GM19463 (cell line): ENCODE measurements around the gene TTLL9.

Experiments used
- ATAC-seq: cut with Tn5 transposase; IDR thresholded peaks from one replicate; pipeline ENCODE4 v1.9.1; 2021; ENCODE audit warnings: mild to moderate bottlenecking, moderate library complexity; ENCODE audit not compliant: unreplicated experiment

Gene TTLL9

GRCh38 chr20:31972471-31973021, 102.1 kb downstream of the TTLL9 start:
- no peak for ATAC-seq

DNA sequence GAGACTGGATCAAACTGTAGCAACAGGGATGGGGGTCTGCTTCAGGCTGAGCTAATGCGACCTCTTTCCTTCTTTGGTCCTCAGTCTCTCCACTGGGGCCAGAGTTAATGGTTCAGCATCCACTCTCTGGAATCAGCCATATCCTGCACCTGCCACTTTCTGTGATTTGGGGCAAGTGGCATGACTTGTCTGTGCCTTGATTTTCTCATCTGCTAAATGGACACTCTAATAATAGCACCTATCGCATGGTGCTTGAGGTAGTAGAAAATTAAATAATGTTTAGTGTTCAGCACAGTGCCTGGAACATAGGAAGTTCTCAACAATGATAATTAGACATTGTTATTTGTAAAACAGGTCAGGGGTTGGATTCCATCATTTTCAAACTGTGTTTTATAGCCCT, 103.9 kb downstream of the TTLL9 start:
- no peak for ATAC-seq

DNA sequence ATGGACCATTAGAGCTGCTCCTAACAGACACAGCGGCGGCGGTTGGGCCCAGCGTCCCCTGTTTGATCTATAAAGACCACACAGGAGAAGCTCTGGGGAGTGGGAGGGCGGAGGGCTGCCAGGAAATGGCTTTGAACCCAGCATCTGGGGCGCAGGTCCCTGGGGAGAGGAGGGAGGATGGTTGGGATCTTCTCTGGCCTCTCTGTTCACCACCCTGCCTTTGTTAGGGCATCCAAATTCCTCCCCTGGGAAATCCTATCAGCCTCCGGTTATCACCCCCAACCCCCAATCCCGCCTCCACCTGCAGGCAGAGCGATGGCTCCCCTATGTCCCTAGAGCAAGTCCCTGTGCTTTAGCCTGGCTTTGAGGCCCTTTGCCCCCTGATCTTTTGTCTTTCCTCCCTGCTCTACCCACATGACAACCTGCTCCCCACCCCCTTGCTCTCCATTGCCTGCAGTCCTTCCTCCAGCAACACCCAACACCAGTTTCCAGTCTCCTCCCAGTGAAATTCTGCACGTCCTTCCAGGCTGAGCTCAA, 104.6 kb downstream of the TTLL9 start:
- no peak for ATAC-seq

DNA sequence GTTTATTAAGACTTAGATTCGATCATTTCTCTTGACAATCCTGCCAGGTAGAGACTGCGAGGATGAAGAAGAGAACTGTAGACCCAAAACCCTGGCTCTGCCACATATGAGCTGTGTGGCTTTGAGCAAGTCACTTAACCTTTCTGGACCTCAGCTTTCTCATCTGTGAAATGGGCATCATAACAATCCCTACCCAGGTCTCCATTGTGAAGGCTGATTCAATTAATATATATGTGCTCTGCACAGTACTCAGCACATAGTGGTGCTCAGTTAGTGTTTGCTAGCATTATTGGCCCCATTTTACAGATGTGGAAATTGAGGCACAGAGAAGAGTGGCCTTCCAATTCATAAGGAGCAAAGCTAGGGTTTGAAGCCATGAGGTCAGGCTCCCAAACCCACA, 105.4 kb downstream of the TTLL9 start:
- no peak for ATAC-seq

DNA sequence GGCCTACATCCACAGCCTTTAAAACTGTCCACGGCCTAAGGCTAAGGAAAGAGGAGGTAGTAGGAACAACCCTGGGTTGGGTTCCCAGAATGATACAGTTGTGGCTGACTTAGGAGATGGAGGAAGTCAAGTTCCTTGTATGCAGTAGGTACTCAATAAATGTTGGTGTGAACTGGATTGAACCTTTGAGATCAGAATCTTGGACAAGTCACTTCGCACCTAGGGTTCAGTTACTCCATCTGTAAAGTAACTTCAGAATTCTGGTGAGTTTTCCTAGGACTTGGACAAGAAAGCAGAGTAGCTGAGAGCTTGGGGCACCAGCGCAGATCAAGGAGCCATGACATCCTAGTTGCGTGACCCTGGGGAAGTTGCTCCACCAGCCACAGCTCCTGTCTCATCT, 106.6 kb downstream of the TTLL9 start:
- ATAC-seq = no peak

GRCh38 chr20:31979713-31980426, 109.4 kb downstream of the TTLL9 start:
- ATAC-seq = no peak

DNA sequence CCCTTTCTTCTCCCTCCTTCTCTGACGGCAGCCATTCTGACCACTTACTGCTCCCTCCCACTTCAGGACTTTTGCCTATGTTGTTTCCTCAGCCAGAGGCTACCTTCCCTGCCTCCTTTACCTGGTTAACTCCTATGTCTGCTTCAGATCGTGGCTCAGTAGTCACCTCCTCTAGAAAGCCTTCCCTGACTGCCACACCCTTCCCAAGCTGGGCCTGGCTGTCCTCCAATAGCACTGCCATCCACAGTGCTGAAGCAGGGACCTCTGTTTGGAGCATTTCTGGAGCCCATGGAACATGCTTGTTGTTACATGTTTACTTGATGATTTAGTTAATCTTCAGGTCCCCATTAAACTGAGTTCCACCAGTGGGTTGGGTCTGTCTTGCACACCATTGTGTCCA, 111.3 kb downstream of the TTLL9 start:
- ATAC-seq = no peak

GRCh38 chr20:31984981-31985471, 114.6 kb downstream of the TTLL9 start:
- no peak for ATAC-seq

GRCh38 chr20:31987744-31988143, 117.3 kb downstream of the TTLL9 start:
- no peak for ATAC-seq

- no peak for ATAC-seq
Observed at GRCh38 chr20:31988430-31989015, 118.1 kb downstream of the TTLL9 start.

- no peak for ATAC-seq
Observed at GRCh38 chr20:31989030-31989645, 118.7 kb downstream of the TTLL9 start.

- no peak for ATAC-seq
Observed at GRCh38 chr20:31990641-31991338, 120.4 kb downstream of the TTLL9 start.

DNA sequence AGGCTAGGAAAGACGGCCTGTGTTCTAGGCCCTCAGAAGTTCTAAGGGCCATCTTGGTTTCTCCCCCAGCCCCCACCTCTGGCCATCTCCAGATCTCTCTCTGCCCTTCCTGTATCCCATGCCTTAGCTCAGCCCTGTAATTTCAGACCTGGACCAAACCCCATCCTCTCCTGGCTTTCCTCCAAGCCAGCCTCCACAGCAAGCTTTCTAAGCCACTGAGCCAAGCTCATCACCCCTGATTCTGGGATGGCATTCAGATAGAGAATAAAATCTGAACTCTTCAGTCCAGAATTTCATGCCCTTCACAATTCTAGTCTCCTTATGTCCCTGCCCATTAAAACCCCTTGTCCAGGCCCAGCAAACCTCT, 120.9 kb downstream of the TTLL9 start:
- ATAC-seq = no peak

- ATAC-seq = no peak
Observed at GRCh38 chr20:31992086-31992485, 121.7 kb downstream of the TTLL9 start.
